Urinary bladder (tissue), 4 donors: ENCODE data around the gene MDK. TPM values are rescaled to one million over a fixed set of nuclear protein-coding genes. Genes with fewer than 3 reads are reported as not detected.

Experiments
- DNase-seq: peaks from one replicate; pipeline ENCODE4 v3.0.0-alpha.2; 2015; ENCODE audit errors: extremely low spot score
- H3K27ac ChIP-seq: one replicate; pipeline ENCODE4 v1.5.1; 2013; ENCODE audit warnings: low read depth, mild to moderate bottlenecking, moderate library complexity
- H3K36me3 ChIP-seq: one replicate; pipeline ENCODE4 v1.6.1; 2013; ENCODE audit warnings: mild to moderate bottlenecking, moderate library complexity; ENCODE audit not compliant: insufficient read depth
- H3K4me1 ChIP-seq: one replicate; pipeline ENCODE4 v1.6.1; 2013; ENCODE audit warnings: mild to moderate bottlenecking, moderate library complexity; ENCODE audit not compliant: insufficient read depth
- H3K4me3 ChIP-seq: one replicate; pipeline ENCODE4 v1.5.1; 2013; ENCODE audit warnings: low read depth, low read length
- WGBS: extraction: QIAGEN DNeasy Blood & Tissue Kit; methylation state at CpG from one replicate; pipeline ENCODE4 v1.1.7; 2013; 5-methylcytosine and 5-hydroxymethylcytosine counted together
- polyA plus RNA-seq: library from polyadenylated mRNA; stranded (reverse); fragments of 200-250 nt; gene quantifications from one replicate; pipeline ENCODE4 v1.2.3, GENCODE V29; 2013
- total RNA-seq: library from RNA; depleted of rRNA; stranded (reverse); fragments of >200 nt; gene quantifications from one replicate; pipeline ENCODE4 v1.2.3, GENCODE V29; 2014
- donor health status: healthy with polysubstance abuse.
- donor health status: healthy.

The MDK gene, protein sequence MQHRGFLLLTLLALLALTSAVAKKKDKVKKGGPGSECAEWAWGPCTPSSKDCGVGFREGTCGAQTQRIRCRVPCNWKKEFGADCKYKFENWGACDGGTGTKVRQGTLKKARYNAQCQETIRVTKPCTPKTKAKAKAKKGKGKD
- total RNA-seq, result 68.8 TPM
- 58.3 TPM for polyA plus RNA-seq

DNA sequence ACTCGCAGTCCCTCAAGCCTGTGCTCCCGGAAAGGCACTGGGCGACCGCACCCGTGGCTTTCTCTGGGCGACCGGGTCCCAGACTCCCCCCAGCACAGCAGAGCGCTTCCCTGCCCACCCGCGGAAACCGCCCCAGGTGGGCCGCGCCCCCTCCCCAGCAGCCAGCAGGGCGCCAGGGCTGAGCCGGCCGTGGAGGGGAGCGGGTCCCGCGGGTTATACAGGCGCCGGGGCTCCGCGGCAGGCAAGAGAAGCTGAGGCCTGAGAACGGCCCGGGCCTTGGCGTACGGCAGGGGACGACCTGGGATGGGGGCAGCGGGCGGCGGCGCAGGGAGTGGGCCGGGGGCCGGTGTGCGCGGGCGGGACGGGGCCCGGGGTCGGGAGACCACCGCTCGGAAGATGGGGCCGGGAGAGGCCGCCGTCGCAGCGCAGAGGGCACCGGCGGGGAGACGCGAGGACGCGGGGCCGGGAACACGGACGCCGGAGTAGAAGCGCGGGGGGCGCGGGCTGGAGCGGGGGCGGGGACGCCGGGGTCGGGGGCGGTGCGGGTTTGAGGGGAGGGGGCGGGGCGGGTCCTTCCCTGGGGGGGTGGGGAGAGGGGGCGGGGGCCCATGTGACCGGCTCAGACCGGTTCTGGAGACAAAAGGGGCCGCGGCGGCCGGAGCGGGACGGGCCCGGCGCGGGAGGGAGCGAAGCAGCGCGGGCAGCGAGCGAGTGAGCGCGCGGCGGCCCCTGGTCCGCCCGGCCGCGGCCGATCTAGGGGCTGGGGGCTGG, at the start of gene MDK:
Gene MDK (plus strand): TSS at position 622 of the 771 bp plus-strand sequence. CDS start 389 bp downstream, outside the sequence.
- WGBS, result 2% methylated on average over 93 of the region's 96 CpGs
- peak within 1 kb of the TSS; percentile 51 for H3K27ac ChIP-seq

DNA sequence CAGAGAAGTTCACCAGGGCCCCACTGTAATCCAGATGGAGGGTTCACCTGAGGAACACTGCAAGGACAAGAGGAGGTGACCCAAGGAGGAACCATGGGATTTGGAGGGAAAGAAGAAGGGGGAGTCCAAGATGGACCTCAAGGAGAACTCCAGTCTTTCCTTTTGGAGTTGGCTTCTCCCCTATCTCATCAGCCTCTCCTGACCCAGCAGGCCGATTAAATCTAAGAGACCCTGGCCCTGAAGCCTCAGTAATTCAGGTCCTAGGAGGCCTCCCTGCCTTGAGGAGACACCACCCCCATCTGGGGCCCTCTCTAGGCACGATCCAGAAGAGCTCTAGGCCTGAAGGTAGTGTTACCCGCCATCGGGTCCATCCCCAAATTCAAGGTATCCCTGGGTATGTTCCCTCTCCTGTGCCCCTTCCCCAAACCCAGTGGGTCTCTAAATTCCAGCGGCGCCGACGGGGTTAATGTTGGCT, 49.3 kb upstream of the MDK start:
- DNase-seq, result no peak
- Histone ChIP-seq H3K4me3 (peak overlapping the region; percentile 47), H3K27ac (no peak overlapping the region), H3K36me3 (no peaks in the 10 kb centered on the region), H3K4me1 (no peaks in the 10 kb centered on the region)
- 35% methylated on average over 8 of the region's 8 CpGs for WGBS

More for the DNA sequence above, at the start of gene MDK:
- Histone ChIP-seq H3K4me3 (peak within 1 kb of the TSS; percentile 70), H3K36me3 (no peaks in the 10 kb centered on the region), H3K4me1 (no peaks in the 10 kb centered on the region)
- DNase-seq, result no peak

DNA sequence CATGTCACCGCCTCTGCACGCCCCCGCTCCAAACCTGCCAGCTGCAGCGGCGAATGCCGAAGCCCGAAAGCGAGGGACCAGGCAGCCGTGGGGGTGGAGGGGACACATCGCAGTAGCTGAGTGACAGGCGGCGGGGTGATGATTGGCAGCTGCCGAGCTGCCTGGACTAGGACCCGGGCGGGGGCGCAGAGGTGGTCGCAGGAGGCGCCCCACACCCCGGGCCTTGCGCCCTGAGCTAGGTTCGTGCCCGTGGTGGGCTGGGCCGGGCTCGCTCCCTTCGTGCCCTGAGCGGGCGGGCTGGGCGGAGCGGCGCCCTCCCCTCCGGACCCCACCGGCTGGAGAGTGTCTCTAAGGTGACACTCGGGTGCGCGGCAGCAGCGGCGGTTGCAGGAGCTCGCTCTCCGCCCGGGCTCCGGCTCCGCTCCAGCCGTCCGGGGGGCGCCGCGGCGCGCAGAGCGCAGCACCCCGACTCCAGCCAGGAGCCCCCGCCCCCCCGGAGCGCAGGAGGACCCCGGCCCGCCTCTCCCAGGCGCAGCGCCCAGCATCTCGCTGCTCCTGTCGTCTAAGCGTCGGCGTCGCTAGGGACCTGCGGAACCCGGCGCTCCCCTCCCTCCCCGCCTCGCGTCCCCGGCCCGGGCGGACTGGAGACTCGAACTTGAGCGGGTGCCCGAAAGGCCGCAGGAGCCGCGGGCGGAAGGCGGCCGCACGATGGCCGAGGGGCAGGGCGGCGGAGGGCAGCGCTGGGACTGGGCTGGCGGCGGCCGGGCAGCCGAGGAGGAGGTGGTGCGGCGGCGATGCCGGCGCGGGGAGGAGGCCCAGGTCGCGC, 48.7 kb upstream of the MDK start:
- no peak for DNase-seq
- 1% methylated on average over 99 of the region's 99 CpGs for WGBS
- Histone ChIP-seq H3K4me1 (no peaks in the 10 kb centered on the region), H3K4me3 (peak overlapping the region; percentile 47), H3K36me3 (no peaks in the 10 kb centered on the region), H3K27ac (no peak overlapping the region)

DNA sequence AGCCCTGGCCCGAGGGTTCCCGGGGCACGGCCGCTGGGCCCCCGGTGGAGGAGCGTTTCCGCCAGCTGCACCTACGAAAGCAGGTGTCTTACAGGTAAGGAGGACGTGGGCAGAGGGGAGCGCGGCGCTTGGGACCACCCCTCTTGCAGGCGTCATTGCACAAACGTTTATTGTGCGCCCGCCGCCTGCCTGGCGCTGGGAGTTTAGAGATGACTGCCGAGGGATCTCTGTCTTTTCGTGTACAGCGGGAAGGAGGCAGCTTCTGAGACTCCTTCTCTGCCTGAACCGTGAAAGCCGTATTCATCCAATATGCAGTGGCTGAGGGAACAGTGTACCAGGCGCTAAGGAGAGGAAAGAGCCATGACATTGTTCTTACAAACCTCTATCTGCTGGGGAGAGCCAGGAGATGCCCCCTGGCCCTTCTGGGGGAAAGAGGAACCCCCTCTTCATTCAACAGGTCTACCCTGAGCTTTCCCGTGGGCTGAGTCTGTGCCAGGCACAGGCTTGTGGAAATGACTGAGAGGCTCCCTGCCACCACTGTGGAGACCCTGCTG, 48.0 kb upstream of the MDK start:
- peak overlapping the region; percentile 47 for H3K4me3 ChIP-seq
- H3K36me3 ChIP-seq, result no peaks in the 10 kb centered on the region
- H3K27ac ChIP-seq, result no peak overlapping the region
- no peaks in the 10 kb centered on the region for H3K4me1 ChIP-seq
- DNase-seq, result no peak
- 17% methylated on average over 25 of the region's 25 CpGs for WGBS

DNA sequence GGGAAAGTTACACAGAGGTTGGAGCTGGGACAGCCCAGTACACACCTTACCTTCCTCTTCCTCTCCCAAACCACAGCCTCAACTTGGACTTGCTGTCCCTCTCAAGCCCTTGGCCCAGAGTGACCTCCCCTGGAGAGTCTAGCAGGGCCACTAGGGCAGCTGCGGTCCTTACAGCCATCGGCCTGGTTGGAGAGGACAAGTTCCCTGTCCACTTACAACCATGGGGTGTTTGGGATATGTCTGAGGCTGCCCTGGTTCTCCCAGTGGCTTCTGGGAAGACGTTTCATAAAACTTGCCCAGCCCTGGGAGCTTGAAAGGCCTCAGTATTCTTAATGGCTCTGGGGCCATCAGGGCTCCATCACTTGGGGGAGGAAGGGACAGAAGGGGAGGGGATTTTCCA, 47.3 kb upstream of the MDK start:
- Histone ChIP-seq H3K4me3 (no peak overlapping the region), H3K4me1 (no peaks in the 10 kb centered on the region), H3K36me3 (no peaks in the 10 kb centered on the region), H3K27ac (no peak overlapping the region)
- no peak for DNase-seq
- 95% methylated on average over 3 of the region's 3 CpGs for WGBS

DNA sequence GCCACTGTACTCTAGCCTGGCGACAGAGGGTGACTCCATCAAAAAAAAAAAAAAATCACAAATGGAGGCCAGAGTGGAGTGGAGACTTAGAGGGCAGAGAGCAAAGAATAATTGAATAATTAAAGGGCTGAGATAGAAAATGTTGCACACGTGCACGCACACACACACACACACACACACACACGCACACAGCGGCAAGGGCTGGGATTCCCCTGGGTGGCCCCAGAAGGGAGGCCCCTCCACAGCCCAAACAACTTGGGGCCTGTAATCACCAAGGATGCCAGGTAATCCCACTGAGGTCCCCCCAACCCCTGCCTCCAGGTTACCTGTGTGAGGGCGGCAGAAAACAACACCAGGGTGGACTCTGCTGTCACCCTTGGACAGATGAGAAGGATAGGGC, 46.2 kb upstream of the MDK start:
- no peak for DNase-seq
- H3K4me3 ChIP-seq, result no peak overlapping the region
- H3K27ac ChIP-seq, result no peak overlapping the region
- no peaks in the 10 kb centered on the region for H3K4me1 ChIP-seq
- H3K36me3 ChIP-seq, result no peaks in the 10 kb centered on the region
- 82% methylated on average over 6 of the region's 6 CpGs for WGBS

DNA sequence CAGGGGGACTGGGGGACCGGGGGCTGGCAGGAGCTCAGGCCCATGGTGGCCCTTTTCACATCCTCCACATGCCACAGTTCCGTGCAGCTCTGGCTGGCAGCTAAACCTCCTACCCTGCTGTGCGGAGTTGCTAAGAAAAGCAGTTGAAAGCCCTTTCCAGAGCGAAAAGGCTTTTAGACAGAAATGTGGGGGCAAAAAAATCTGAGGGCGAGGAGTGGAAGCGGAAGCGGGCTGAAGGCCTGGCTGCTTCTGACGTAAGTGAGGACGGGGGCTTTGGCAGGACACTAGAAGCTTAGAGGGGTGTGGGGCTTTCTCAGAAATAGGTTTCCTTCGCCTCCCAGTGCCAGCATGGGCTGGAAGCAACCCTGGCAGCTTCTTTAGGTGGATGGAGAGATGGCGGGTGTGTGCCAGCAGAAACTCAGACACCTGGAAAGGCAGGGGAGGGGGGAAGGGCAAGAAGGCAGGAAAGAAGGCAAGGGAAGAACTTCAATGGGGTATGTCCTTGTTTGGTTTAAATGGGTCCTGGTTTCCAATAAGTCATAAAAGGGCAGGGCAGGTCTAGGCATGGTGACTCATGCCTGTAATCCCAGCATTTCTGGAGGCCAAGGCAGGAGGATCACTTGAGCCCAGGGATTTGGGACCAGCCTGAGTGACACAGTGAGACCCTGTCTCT, 45.4 kb upstream of the MDK start:
- Histone ChIP-seq H3K36me3 (no peaks in the 10 kb centered on the region), H3K27ac (no peak overlapping the region), H3K4me3 (no peak overlapping the region), H3K4me1 (no peaks in the 10 kb centered on the region)
- no peak for DNase-seq
- 92% methylated on average over 11 of the region's 11 CpGs for WGBS

DNA sequence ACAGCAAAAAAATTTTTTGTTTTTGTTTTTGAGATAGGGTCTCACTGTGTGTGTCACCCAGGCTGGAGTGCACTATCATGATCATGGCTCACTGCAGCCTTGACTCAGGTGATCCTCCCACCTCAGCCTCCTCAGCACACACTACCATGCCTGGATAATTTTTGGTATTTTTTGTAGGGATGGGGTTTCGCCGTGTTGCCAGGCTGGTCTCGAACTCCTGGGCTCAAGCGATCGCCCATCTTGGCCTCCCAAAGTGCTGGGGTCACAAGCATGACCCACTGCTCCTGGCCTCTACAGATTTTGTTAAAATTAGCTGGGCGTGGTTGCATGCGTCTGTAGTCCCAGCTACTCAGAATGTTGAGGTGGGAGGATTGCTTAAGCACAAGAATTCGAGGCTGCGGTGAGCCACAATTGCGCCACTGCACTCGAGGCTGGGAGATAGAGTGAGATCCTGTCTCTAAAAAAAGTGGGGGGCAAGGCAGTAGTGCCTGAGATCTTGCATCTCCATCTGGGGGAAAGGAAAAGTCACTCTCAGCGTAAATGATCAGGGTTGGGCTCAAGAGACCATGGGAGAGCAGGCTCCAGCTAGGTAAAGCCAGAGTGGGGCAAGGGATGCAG, 44.8 kb upstream of the MDK start:
- 92% methylated on average over 12 of the region's 12 CpGs for WGBS
- no peak overlapping the region for H3K27ac ChIP-seq
- H3K36me3 ChIP-seq, result no peaks in the 10 kb centered on the region
- H3K4me1 ChIP-seq, result no peaks in the 10 kb centered on the region
- no peak overlapping the region for H3K4me3 ChIP-seq
- no peak for DNase-seq

DNA sequence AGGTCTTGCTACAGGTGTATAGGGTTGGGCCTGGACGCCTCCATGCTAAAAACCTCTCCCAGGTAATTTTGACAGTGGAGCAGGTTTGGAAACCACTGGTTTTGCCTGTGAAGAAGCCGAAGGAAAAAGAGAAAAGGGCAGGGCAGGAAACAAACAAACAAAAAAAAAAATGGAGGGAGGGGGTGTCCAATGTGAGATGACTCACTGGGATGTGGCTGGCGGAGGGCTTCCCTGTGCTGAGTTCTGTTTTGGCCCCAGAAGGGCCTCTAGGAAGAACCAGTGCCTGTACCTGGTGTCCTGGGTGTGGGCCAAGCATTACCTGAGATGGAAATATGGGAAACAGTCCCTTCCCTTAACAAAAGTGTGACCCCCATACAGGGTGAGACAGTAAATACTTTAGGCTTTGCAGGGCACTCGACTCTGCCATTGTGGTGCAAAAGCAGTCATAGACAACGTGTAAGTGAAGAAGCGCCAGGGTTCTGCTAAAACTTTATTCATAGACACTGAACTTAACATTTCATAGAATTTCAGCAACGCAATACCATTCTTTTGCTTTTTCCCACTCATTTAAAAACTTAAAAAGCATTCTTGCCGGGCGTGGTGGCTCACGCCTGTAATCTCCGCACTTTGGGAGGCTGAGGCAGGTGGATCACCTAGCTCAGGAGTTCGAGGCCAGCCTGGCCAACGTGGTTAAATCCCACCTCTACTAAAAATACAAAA, 43.7 kb upstream of the MDK start:
- DNase-seq, result no peak
- Histone ChIP-seq H3K4me1 (no peaks in the 10 kb centered on the region), H3K4me3 (no peak overlapping the region), H3K36me3 (no peaks in the 10 kb centered on the region), H3K27ac (no peak overlapping the region)
- WGBS, result 89% methylated on average over 13 of the region's 13 CpGs

DNA sequence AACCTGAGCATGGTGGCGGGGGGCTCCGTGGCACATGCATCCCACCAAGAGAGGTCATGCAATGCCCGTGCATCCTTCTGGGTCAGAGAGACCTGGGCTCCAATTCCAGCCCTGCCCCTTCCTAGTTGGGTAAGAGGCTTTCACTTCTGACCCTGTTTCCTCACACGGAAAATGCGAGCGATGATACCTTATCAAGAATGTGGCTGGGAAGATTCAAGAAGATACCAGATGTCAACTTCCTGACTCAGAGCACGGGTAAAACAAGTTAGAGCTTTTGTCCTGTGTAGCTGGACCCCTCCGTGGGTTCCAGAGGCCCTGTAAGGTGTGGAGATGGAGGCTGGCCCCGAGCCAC, 42.9 kb upstream of the MDK start:
- Histone ChIP-seq H3K4me3 (no peak overlapping the region), H3K27ac (no peak overlapping the region)

DNA sequence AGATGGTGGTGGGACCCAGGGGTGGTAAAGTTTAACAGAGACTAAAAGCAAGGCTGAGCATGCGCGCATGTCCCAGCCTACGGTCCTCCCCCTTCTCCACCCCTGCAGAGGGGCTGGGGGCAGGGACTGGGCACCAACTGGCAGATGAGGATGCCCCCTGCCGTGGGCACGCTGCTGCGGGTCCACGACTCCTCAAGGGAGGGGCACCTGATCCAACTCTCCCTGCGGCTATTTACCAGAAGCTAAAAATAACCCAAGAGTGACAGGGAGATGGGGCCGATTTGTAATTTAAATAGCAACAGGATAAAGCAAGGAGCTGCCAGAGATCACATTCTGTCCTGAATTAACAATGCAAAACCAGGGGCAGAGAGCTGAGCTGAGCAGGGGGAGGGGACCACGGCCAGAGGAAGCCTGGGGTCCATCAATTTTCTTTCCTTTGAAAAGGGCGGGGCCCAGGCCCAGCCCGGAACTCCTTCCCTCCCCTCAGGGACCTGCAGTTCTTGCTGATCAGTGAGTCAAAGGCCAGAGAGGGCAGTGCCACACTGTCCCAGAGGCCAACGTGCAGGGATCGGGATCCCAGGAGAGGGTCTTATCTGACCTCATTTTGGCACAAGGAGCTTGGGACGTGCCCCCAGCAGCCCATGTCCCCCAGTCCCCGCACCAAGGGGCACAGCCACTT, 42.3 kb upstream of the MDK start:
- H3K4me1 ChIP-seq, result no peaks in the 10 kb centered on the region
- H3K27ac ChIP-seq, result no peak overlapping the region
- H3K4me3 ChIP-seq, result no peak overlapping the region
- H3K36me3 ChIP-seq, result no peaks in the 10 kb centered on the region
- 24% methylated on average over 16 of the region's 16 CpGs for WGBS
- no peak for DNase-seq

More for the DNA sequence above, 42.9 kb upstream of the MDK start:
- no peak for DNase-seq
- Histone ChIP-seq H3K4me1 (no peaks in the 10 kb centered on the region), H3K36me3 (no peaks in the 10 kb centered on the region)
- 23% methylated on average over 9 of the region's 9 CpGs for WGBS

DNA sequence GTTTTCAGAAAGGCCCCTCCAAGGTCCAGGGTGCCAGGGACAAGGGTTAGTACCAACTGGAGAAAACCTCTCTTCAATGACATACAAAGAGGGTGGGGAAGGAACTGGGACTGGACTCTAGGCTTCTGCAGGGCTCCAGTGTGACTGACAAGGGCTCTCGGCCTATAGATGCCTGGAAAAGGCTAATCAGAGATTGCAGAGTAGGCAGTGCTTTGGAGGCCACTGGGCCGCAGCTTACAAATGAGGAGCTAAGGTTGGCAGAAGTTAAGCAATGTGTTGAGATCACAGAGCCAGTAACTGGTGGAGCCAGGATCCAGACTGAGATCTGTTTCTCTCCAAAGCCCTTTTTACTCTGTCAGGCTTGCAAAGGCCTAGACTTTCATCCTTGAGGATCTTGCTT, 41.7 kb upstream of the MDK start:
- H3K4me1 ChIP-seq, result no peaks in the 10 kb centered on the region
- H3K4me3 ChIP-seq, result no peak overlapping the region
- 69% methylated on average over 2 of the region's 2 CpGs for WGBS

More for the DNA sequence above, 41.7 kb upstream of the MDK start:
- no peak for DNase-seq
- Histone ChIP-seq H3K36me3 (no peaks in the 10 kb centered on the region), H3K27ac (no peak overlapping the region)
